GM13976 (cell line): ENCODE data around the gene CHMP3.

ENCODE experiments used
- DNase-seq: peaks from one replicate; pipeline ENCODE4 v3.0.0; 2012; ENCODE audit warnings: low spot score
- CTCF ChIP-seq: IDR thresholded peaks from 2 replicates; pipeline ENCODE4 v1.5.1; 2012; ENCODE audit warnings: borderline replicate concordance, mild to moderate bottlenecking; ENCODE audit not compliant: insufficient read depth; ENCODE audit errors: extremely low read depth, missing control alignments, control extremely low read depth
- in situ Hi-C: fragments of 300-500 bp; cut with MboI; formaldehyde crosslinking; loops from one replicate; pipeline ENCODE4 v1.12.0; 2022; ENCODE audit warnings: low sequenced_read_pairs, mixed read lengths, inconsistent platforms; ENCODE audit not compliant: unreplicated experiment

CHMP3 gene

DNA sequence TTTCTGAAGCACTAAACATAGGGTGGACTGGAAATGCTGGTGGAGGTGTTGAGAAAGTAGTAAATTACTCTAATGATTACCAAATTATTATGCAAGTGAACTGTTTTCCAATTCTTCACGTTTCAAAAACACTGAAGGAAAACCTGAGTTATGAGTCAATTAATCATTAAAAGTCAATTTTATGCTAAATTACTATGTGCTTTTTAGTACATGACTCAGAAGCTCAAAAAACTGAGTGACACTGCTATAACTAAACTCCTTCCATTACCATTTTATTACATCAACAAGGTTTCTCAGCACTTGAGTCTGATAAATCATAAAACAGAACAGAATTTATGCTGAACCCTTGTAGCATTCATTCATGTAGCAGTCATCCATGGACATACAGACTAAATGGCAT is 20.4 kb downstream of the CHMP3 start:
- no peak for TF ChIP-seq CTCF
- in situ Hi-C loops: no loop called here
- no peak for DNase-seq

DNA sequence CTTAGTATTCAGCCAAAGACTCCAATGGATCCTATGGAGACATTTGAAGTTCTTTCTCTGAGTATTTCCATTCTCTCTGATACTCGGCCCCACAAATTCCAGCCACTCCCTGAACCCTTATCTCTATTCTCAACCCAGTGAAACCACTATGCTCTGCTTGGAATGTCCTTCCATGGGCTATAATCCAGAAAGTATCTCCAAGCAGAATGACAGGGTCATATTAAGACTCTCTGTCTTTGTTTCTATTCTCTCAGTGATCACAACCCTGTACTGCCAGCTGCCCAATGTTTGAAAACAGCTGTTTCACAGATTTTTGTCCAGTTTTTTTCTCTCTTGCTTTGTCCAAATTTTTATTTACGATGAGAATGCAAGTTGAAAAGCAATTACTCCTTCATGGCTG is 21.9 kb downstream of the CHMP3 start:
- in situ Hi-C loops: no loop called here
- no peak for DNase-seq
- TF ChIP-seq CTCF: no peak

GRCh38 chr2:86533589-86533988 is 29.7 kb downstream of the CHMP3 start:
- in situ Hi-C loops: no loop called here
- TF ChIP-seq CTCF: no peak
- no peak for DNase-seq

- TF ChIP-seq CTCF: no peak
- in situ Hi-C loops: no loop called here
- DNase-seq: no peak
Measured at GRCh38 chr2:86525421-86526340, 37.6 kb downstream of the CHMP3 start.

- DNase-seq: no peak
- no peak for TF ChIP-seq CTCF
- in situ Hi-C loops: no loop called here
Measured at GRCh38 chr2:86523491-86523890, 39.8 kb downstream of the CHMP3 start.

GRCh38 chr2:86522711-86523110 is 40.5 kb downstream of the CHMP3 start:
- in situ Hi-C loops: no loop called here
- DNase-seq: no peak
- no peak for TF ChIP-seq CTCF
